ENCODE data around the gene MRPL54. TPM values are rescaled to one million over a fixed set of nuclear protein-coding genes. Genes with fewer than 3 reads are reported as not detected.

The MRPL54 gene
- total RNA-seq, 4 donors from 2014 or later = 31.8 to 90.1 (median 76.3) TPM

- H3K9me3 ChIP-seq = peaks cover 0 to 5% (median 0%) of the 10 kb centered on the region in 3 donors
- no peak overlapping the region for H3K27ac ChIP-seq
- 43% methylated on average over 2 of the region's 3 CpGs; no CpG with 5 or more reads in 1 of the 2 donors for WGBS, 2 donors (ENCODE audit: low coverage in 1 of 2)
- H3K27me3 ChIP-seq = peaks cover 56% of the 10 kb centered on the region
- H3K36me3 ChIP-seq = no peaks in the 10 kb centered on the region
- H3K4me1 ChIP-seq = peaks cover 0 to 25% (median 9%) of the 10 kb centered on the region in 3 donors
- ATAC-seq = no peak
- H3K4me3 ChIP-seq = no peak overlapping the region
- no peak for TF ChIP-seq POLR2A (IDR thresholded peaks at IDR 0.05)
- TF ChIP-seq CTCF (IDR thresholded peaks at IDR 0.05) = no peak
- TF ChIP-seq POLR2AphosphoS5 (IDR thresholded peaks at IDR 0.05) = no peak
- no peak for TF ChIP-seq EP300 (IDR thresholded peaks at IDR 0.05)
Observed at GRCh38 chr19:3725121-3725520, 37.4 kb upstream of the MRPL54 start.

GRCh38 chr19:3725640-3726310 is 36.7 kb upstream of the MRPL54 start:
- H3K9me3 ChIP-seq = peaks cover 0 to 5% (median 0%) of the 10 kb centered on the region in 3 donors
- TF ChIP-seq POLR2A (IDR thresholded peaks at IDR 0.05) (no peak), EP300 (IDR thresholded peaks at IDR 0.05) (no peak), POLR2AphosphoS5 (IDR thresholded peaks at IDR 0.05) (no peak), CTCF (IDR thresholded peaks at IDR 0.05) (no peak)
- H3K4me3 ChIP-seq = no peak overlapping the region
- H3K4me1 ChIP-seq = peaks cover 0 to 19% (median 9%) of the 10 kb centered on the region in 3 donors
- no peaks in the 10 kb centered on the region for H3K36me3 ChIP-seq
- no peak overlapping the region for H3K27ac ChIP-seq
- WGBS, 2 donors (ENCODE audit: low coverage in 1 of 2) = 73% methylated on average over 2 of the region's 14 CpGs; no CpG with 5 or more reads in 1 of the 2 donors
- no peak for ATAC-seq
- peaks cover 49% of the 10 kb centered on the region for H3K27me3 ChIP-seq

GRCh38 chr19:3730457-3730958 is 32.0 kb upstream of the MRPL54 start:
- Histone ChIP-seq H3K4me3 (no peak overlapping the region), H3K4me1 (no peaks in the 10 kb centered on the region), H3K9me3 (peaks cover 0 to 5% (median 0%) of the 10 kb centered on the region in 3 donors), H3K36me3 (no peaks in the 10 kb centered on the region), H3K27me3 (peaks cover 17% of the 10 kb centered on the region), H3K27ac (no peak overlapping the region)
- ATAC-seq = no peak
- TF ChIP-seq POLR2A (IDR thresholded peaks at IDR 0.05) (no peak), CTCF (IDR thresholded peaks at IDR 0.05) (no peak), POLR2AphosphoS5 (IDR thresholded peaks at IDR 0.05) (no peak), EP300 (IDR thresholded peaks at IDR 0.05) (no peak)
- 93% methylated on average over 4 of the region's 32 CpGs; no CpG with 5 or more reads in 1 of the 2 donors for WGBS, 2 donors (ENCODE audit: low coverage in 1 of 2)

- ATAC-seq = no peak
- no peak overlapping the region for H3K4me3 ChIP-seq
- no peaks in the 10 kb centered on the region for H3K4me1 ChIP-seq
- no peaks in the 10 kb centered on the region for H3K36me3 ChIP-seq
- peaks cover 21% of the 10 kb centered on the region for H3K27me3 ChIP-seq
- peaks cover 0 to 5% (median 0%) of the 10 kb centered on the region in 3 donors for H3K9me3 ChIP-seq
- H3K27ac ChIP-seq = no peak overlapping the region
- TF ChIP-seq POLR2AphosphoS5 (IDR thresholded peaks at IDR 0.05) (no peak), EP300 (IDR thresholded peaks at IDR 0.05) (no peak), CTCF (IDR thresholded peaks at IDR 0.05) (no peak), POLR2A (IDR thresholded peaks at IDR 0.05) (no peak)
- no CpG with 5 or more reads among the region's 1 CpG for WGBS, 2 donors (ENCODE audit: low coverage in 1 of 2)
Observed at GRCh38 chr19:3732108-3732507, 30.4 kb upstream of the MRPL54 start.

All from gastroesophageal sphincter (tissue), 4 donors.